ENCODE data around the gene GRIK4. TPM values are rescaled to one million over a fixed set of nuclear protein-coding genes. Genes with fewer than 3 reads are reported as not detected.

Gene GRIK4
- total RNA-seq, 1 donor from 2014 or later, result not detected

DNA sequence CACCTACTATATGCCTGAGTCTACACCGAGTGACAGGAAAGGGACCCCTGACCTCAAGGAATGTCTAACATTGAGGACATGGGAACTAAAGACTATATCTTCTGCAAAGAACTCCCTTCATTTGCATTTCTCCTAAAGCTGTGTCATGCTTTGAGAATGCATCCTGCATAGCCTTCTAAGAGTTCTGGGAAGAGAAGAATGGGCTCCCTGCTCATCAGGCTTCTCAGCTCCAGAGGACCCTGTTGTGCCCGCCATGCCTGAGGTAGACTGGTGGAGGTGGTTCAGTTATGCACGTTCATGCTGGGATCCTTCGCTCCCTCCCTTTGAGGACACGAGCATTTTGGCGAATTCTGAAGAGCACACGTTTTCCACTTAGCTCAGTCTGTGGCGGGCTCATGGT is 63.3 kb downstream of the GRIK4 start:
- Histone ChIP-seq H3K4me3 (no peak overlapping the region), H3K27ac (no peak overlapping the region), H3K36me3 (no peaks in the 10 kb centered on the region), H3K9me3 (no peaks in the 10 kb centered on the region), H3K4me1 (no peaks in the 10 kb centered on the region), H3K27me3 (no peaks in the 10 kb centered on the region)
- intact Hi-C loops (cut with DNase I), result no loop called here
- DNase-seq (ENCODE audit: low spot score in 2 of 2), result no peak
- TF ChIP-seq, protein P1, sequence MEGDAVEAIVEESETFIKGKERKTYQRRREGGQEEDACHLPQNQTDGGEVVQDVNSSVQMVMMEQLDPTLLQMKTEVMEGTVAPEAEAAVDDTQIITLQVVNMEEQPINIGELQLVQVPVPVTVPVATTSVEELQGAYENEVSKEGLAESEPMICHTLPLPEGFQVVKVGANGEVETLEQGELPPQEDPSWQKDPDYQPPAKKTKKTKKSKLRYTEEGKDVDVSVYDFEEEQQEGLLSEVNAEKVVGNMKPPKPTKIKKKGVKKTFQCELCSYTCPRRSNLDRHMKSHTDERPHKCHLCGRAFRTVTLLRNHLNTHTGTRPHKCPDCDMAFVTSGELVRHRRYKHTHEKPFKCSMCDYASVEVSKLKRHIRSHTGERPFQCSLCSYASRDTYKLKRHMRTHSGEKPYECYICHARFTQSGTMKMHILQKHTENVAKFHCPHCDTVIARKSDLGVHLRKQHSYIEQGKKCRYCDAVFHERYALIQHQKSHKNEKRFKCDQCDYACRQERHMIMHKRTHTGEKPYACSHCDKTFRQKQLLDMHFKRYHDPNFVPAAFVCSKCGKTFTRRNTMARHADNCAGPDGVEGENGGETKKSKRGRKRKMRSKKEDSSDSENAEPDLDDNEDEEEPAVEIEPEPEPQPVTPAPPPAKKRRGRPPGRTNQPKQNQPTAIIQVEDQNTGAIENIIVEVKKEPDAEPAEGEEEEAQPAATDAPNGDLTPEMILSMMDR (IDR thresholded peaks at IDR 0.05), result no peak

DNA sequence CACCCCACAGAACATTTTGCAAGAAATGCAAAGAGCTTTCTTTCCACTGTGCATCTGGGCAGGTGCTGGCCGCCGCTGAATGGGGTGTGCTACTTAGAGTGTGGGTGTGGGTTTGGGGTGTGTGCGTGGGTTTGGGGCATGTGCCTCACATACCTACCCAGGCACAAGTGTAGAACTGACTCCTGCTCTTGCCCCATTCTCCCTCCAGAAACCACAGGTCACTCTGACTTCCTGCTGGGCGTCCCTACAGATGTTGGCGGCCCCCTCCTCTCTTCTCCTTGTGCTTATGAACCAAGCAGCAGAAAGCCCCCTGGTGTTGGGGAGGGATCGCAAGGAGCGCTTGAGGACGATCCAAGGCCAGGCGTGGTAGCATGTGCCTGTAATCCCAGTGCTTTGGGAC is 63.9 kb downstream of the GRIK4 start:
- DNase-seq (ENCODE audit: low spot score in 2 of 2), result no peak
- H3K4me1 ChIP-seq, result no peaks in the 10 kb centered on the region
- TF ChIP-seq, protein P1 (IDR thresholded peaks at IDR 0.05), result no peak
- no peaks in the 10 kb centered on the region for H3K9me3 ChIP-seq
- no peaks in the 10 kb centered on the region for H3K27me3 ChIP-seq
- no peaks in the 10 kb centered on the region for H3K36me3 ChIP-seq
- intact Hi-C loops (cut with DNase I), result no loop called here
- H3K4me3 ChIP-seq, result no peak overlapping the region
- no peak overlapping the region for H3K27ac ChIP-seq

DNA sequence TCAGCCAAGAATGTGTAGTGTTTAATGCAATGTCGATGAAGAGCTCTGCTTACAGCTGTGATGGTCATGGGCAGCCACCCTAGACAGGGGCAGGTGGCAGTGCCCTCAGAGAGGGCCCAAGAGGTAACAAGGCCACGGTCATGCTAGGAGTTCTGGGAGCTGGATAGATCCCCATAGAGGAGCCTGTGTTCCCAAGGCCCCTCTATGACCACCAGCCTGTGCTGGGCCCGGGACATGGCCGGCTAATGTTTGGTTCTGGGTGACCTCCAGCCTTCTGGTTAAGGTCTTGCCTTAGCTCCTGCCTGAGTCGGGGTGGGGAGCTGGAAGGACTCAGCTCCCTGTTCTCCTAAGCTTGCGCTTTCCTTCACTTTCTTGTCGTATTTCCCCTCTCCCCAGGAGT is 65.1 kb downstream of the GRIK4 start:
- H3K4me1 ChIP-seq, result no peaks in the 10 kb centered on the region
- no peaks in the 10 kb centered on the region for H3K27me3 ChIP-seq
- no peaks in the 10 kb centered on the region for H3K9me3 ChIP-seq
- H3K27ac ChIP-seq, result no peak overlapping the region
- no peak overlapping the region for H3K4me3 ChIP-seq
- DNase-seq (ENCODE audit: low spot score in 2 of 2), result no peak
- intact Hi-C loops (cut with DNase I), result no loop called here
- TF ChIP-seq, protein P1 (IDR thresholded peaks at IDR 0.05), result no peak
- H3K36me3 ChIP-seq, result no peaks in the 10 kb centered on the region

DNA sequence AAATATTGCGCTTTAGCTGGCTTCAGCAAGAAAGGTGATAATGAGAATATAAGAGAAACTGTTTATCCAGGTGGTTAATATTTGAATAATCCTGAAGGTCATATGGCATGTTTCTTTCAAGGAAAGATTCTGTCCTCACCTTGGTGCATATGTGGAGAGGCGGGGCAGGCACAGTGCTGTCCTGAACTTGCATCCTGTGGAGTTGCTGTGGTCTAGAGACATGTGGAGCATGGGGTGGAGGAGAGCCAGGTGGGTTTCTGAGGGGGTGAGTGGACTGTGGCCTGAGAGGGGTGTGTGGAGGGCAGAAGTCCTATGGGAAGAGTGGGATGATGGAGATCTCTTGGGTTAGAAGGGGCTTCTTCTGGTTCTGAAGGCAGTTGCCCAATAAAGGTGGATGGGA is 65.5 kb downstream of the GRIK4 start:
- H3K36me3 ChIP-seq, result no peaks in the 10 kb centered on the region
- intact Hi-C loops (cut with DNase I), result no loop called here
- H3K4me1 ChIP-seq, result no peaks in the 10 kb centered on the region
- no peaks in the 10 kb centered on the region for H3K9me3 ChIP-seq
- no peak overlapping the region for H3K27ac ChIP-seq
- H3K27me3 ChIP-seq, result no peaks in the 10 kb centered on the region
- no peak for DNase-seq (ENCODE audit: low spot score in 2 of 2)
- no peak overlapping the region for H3K4me3 ChIP-seq
- TF ChIP-seq, protein P1 (IDR thresholded peaks at IDR 0.05), result no peak

DNA sequence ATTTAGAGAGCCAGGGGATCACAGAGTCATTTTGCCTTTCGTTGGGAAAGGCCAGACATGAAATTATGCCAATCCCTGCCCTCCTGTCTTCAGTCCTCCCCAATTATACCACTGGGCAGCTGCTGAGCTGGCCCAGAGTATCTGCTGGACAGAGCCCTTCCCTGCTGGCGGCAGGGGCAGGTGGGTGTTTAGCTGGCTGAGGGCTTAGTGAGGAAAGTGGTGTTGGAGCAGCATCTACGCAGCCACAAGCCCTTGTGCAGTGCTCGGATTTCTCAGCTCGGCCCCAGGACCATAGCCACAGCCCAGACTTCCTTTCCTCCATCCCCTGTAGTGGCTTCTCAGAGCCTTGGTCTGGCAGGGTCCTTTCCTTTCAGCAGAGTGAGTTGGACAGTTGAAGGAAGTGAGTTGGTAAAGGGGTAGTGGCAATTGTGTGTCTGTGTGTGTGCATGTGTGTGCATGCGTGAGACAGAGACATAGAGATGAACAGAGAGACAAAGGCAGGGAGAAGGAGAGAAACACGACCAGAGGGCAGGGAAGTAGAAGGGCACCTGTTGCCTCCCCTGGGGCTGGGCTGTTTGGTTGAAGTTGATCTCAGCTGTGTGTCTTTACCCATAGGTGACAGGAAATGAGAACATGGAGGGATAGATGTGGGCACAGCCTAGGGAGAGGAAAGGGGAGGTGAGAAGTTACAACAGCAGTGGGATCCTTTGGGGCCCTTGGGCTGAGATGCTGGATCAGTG is 66.2 kb downstream of the GRIK4 start:
- no peak for DNase-seq (ENCODE audit: low spot score in 2 of 2)
- no peaks in the 10 kb centered on the region for H3K4me1 ChIP-seq
- no peaks in the 10 kb centered on the region for H3K27me3 ChIP-seq
- intact Hi-C loops (cut with DNase I), result no loop called here
- no peak overlapping the region for H3K27ac ChIP-seq
- TF ChIP-seq, protein P1 (IDR thresholded peaks at IDR 0.05), result no peak
- no peak overlapping the region for H3K4me3 ChIP-seq
- no peaks in the 10 kb centered on the region for H3K9me3 ChIP-seq
- no peaks in the 10 kb centered on the region for H3K36me3 ChIP-seq
